H1 (cell line): Measurements from ENCODE around the gene COL25A1.
"Not testable (repeated sequence)": the region's sequence is repeated elsewhere in the genome, so short reads cannot be mapped to it uniquely, and the experiment has no call there.

ENCODE experiments used
- GTF2F1 ChIP-seq: IDR thresholded peaks from 2 replicates; pipeline ENCODE4 v1.6.1; 2012; ENCODE audit warnings: low read depth, low read length, improper control_type of control experiment, borderline replicate concordance
- POLR2A ChIP-seq, 2 experiments: IDR thresholded peaks; 1 replicate in 1 of 2; 2 replicates in 1 of 2; pipeline ENCODE4 v1.6.1; 2011; ENCODE audit warnings: low read depth in 2 of 2, low read length in 2 of 2, mild to moderate bottlenecking in 2 of 2; ENCODE audit errors: control extremely low read depth in 1 of 2
- SP2 ChIP-seq: IDR thresholded peaks from 2 replicates; pipeline ENCODE4 v1.6.1; 2012; ENCODE audit warnings: mild to moderate bottlenecking, low read length, inconsistent platforms
- TF ChIP-seq, protein P1 (sequence below), 3 experiments: IDR thresholded peaks; 1 replicate in 2 of 3; 2 replicates in 1 of 3; pipeline versions ENCODE4 v1.5.1 to v1.6.1; 2011; ENCODE audit warnings: low read length in 3 of 3, mild to moderate bottlenecking in 3 of 3, inconsistent platforms in 2 of 3, low read depth in 1 of 3, moderate library complexity in 1 of 3; ENCODE audit not compliant: insufficient read depth in 1 of 3; ENCODE audit errors: control extremely low read depth in 1 of 3
- TF ChIP-seq, protein P2 (sequence below): IDR thresholded peaks from 2 replicates; pipeline ENCODE4 v1.6.1; 2011; ENCODE audit warnings: low read length, improper control_type of control experiment

DNA sequence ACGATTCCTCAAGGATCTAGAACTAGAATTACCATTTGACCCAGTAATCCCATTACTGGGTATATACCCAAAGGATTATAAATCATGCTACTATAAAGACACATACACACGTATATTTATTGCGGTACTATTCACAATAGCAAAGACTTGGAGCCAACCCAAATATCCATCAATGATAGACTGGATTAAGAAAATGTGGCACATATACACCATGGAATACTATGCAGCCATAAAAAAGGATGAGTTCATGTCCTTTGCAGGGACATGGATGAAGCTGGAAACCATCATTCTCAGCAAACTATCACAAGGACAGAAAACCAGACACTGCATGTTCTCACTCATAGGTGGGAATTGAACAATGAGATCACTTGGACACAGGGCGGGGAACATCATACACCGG is 368.5 kb downstream of the COL25A1 start:
- TF ChIP-seq, protein P1, sequence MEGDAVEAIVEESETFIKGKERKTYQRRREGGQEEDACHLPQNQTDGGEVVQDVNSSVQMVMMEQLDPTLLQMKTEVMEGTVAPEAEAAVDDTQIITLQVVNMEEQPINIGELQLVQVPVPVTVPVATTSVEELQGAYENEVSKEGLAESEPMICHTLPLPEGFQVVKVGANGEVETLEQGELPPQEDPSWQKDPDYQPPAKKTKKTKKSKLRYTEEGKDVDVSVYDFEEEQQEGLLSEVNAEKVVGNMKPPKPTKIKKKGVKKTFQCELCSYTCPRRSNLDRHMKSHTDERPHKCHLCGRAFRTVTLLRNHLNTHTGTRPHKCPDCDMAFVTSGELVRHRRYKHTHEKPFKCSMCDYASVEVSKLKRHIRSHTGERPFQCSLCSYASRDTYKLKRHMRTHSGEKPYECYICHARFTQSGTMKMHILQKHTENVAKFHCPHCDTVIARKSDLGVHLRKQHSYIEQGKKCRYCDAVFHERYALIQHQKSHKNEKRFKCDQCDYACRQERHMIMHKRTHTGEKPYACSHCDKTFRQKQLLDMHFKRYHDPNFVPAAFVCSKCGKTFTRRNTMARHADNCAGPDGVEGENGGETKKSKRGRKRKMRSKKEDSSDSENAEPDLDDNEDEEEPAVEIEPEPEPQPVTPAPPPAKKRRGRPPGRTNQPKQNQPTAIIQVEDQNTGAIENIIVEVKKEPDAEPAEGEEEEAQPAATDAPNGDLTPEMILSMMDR (IDR thresholded peaks at IDR 0.05; ENCODE audit: control extremely low read depth in 1 of 3, insufficient read depth in 1 of 3, low read depth in 1 of 3, low read length in 3 of 3) = not testable (repeated sequence)
- TF ChIP-seq POLR2A (IDR thresholded peaks at IDR 0.05; ENCODE audit: control extremely low read depth in 1 of 2, low read depth in 2 of 2, low read length in 2 of 2); GTF2F1; SP2: not testable (repeated sequence)
- TF ChIP-seq, protein P2, sequence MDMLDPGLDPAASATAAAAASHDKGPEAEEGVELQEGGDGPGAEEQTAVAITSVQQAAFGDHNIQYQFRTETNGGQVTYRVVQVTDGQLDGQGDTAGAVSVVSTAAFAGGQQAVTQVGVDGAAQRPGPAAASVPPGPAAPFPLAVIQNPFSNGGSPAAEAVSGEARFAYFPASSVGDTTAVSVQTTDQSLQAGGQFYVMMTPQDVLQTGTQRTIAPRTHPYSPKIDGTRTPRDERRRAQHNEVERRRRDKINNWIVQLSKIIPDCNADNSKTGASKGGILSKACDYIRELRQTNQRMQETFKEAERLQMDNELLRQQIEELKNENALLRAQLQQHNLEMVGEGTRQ = not testable (repeated sequence)
